WTC11 (cell line): ENCODE results near the gene FNIP1. TPM values are rescaled to one million over a fixed set of nuclear protein-coding genes. Genes with fewer than 3 reads are reported as not detected.

Experiments
- ATAC-seq: fragments of 200-7000 bp; cut with Tn5 transposase; 2 replicates; pipeline ENCODE4 v1.10.0; 2021; ENCODE audit warnings: mild to moderate bottlenecking, moderate library complexity
- CTCF ChIA-PET: fragments of 300-600 bp; sonication (Branson Sonifier 250); formaldehyde crosslinking; loops from one replicate; lab custom pipeline; 2021; ENCODE audit warnings: antibody characterized with exemption; lab: Charles Lee
- POLR2A ChIA-PET: fragments of 350-600 bp; sonication (Branson Sonifier 250); formaldehyde crosslinking; loops from one replicate; lab custom pipeline; 2021; ENCODE audit warnings: antibody characterized with exemption; lab: Charles Lee
- DNase-seq: peaks from one replicate; pipeline ENCODE4 v3.0.0; 2021; ENCODE audit warnings: low spot score
- H3K27ac Mint-ChIP-seq: 2 replicates; pipeline ENCODE4 v1.8.0; 2021; ENCODE audit warnings: mixed read lengths
- H3K27me3 Mint-ChIP-seq: 2 replicates; pipeline ENCODE4 v1.8.0; 2021; ENCODE audit warnings: low read depth, mild to moderate bottlenecking, moderate library complexity, mixed read lengths
- H3K36me3 Mint-ChIP-seq: 2 replicates; pipeline ENCODE4 v1.8.0; 2021; ENCODE audit warnings: mixed read lengths
- H3K4me1 Mint-ChIP-seq: 2 replicates; pipeline ENCODE4 v1.8.0; 2022; ENCODE audit warnings: mixed read lengths
- H3K4me3 Mint-ChIP-seq: 2 replicates; pipeline ENCODE4 v1.8.0; 2021; ENCODE audit warnings: mild to moderate bottlenecking, moderate library complexity, mixed read lengths
- H3K9me3 Mint-ChIP-seq: 2 replicates; pipeline ENCODE4 v1.8.0; 2021; ENCODE audit warnings: mixed read lengths
- CREB1 ChIP-seq: sonication (generic); formaldehyde crosslinking; IDR thresholded peaks from 2 replicates; pipeline ENCODE4 v1.8.0; 2023; ENCODE audit warnings: mild to moderate bottlenecking, missing genetic modification reagents
- E2F5 ChIP-seq: sonication (generic); formaldehyde crosslinking; IDR thresholded peaks from 2 replicates; pipeline ENCODE4 v1.8.1; 2022; ENCODE audit warnings: mild to moderate bottlenecking, moderate library complexity, missing genetic modification reagents
- ELF4 ChIP-seq: sonication (generic); formaldehyde crosslinking; IDR thresholded peaks from 2 replicates; pipeline ENCODE4 v1.8.1; 2022; ENCODE audit warnings: low read depth, mild to moderate bottlenecking, moderate library complexity, missing genetic modification reagents
- ERG ChIP-seq: fragments of 250-450 bp; sonication (Bioruptor Pico); IDR thresholded peaks from 2 replicates; pipeline ENCODE4 v1.8.0; 2021; ENCODE audit warnings: mild to moderate bottlenecking
- ESRRA ChIP-seq: sonication (generic); formaldehyde crosslinking; IDR thresholded peaks from 2 replicates; pipeline ENCODE4 v1.8.1; 2022; ENCODE audit warnings: mild to moderate bottlenecking, missing genetic modification reagents, borderline replicate concordance
- GABPB1 ChIP-seq: sonication (generic); formaldehyde crosslinking; IDR thresholded peaks from 2 replicates; pipeline ENCODE4 v1.8.1; 2023; ENCODE audit warnings: mild to moderate bottlenecking, missing genetic modification reagents
- GTF2I ChIP-seq: fragments of 250-450 bp; sonication (Bioruptor Pico); conservative IDR thresholded peaks from 2 replicates; pipeline ENCODE4 v1.4.0; 2021; ENCODE audit warnings: mild to moderate bottlenecking
- MYBL2 ChIP-seq: sonication (generic); formaldehyde crosslinking; IDR thresholded peaks from 2 replicates; pipeline ENCODE4 v1.8.1; 2023; ENCODE audit warnings: mild to moderate bottlenecking, moderate library complexity, missing genetic modification reagents
- NFYB ChIP-seq: sonication (generic); formaldehyde crosslinking; conservative IDR thresholded peaks from 2 replicates; pipeline ENCODE4 v1.8.0; 2022; ENCODE audit warnings: low read depth, missing genetic modification reagents
- NR2C2 ChIP-seq: sonication (generic); formaldehyde crosslinking; IDR thresholded peaks from 2 replicates; pipeline ENCODE4 v1.8.0; 2022; ENCODE audit warnings: mild to moderate bottlenecking, missing genetic modification reagents
- PREB ChIP-seq: sonication (generic); formaldehyde crosslinking; IDR thresholded peaks from 2 replicates; pipeline ENCODE4 v1.8.1; 2022; ENCODE audit warnings: mild to moderate bottlenecking, missing genetic modification reagents, moderate library complexity, borderline replicate concordance
- PRRX2 ChIP-seq: fragments of 250-450 bp; sonication (Bioruptor Pico); IDR thresholded peaks from 2 replicates; pipeline ENCODE4 v1.8.0; 2021; ENCODE audit warnings: mild to moderate bottlenecking
- RELA ChIP-seq: sonication (generic); formaldehyde crosslinking; IDR thresholded peaks from 2 replicates; pipeline ENCODE4 v1.8.1; 2022; ENCODE audit warnings: missing genetic modification reagents, mild to moderate bottlenecking, borderline replicate concordance
- SP1 ChIP-seq: sonication (generic); formaldehyde crosslinking; conservative IDR thresholded peaks from 2 replicates; pipeline ENCODE4 v1.8.1; 2022; ENCODE audit warnings: missing genetic modification reagents
- TEAD1 ChIP-seq: sonication (generic); formaldehyde crosslinking; IDR thresholded peaks from 2 replicates; pipeline ENCODE4 v1.8.0; 2022; ENCODE audit warnings: mild to moderate bottlenecking, missing genetic modification reagents
- TEAD4 ChIP-seq: sonication (generic); formaldehyde crosslinking; IDR thresholded peaks from 2 replicates; pipeline ENCODE4 v1.8.0; 2022; ENCODE audit warnings: mild to moderate bottlenecking, missing genetic modification reagents
- ZNF121 ChIP-seq: sonication (generic); formaldehyde crosslinking; IDR thresholded peaks from 2 replicates; pipeline ENCODE4 v1.8.0; 2023; ENCODE audit warnings: missing genetic modification reagents
- ZNF219 ChIP-seq: sonication (generic); formaldehyde crosslinking; IDR thresholded peaks from 2 replicates; pipeline ENCODE4 v1.8.0; 2023; ENCODE audit warnings: missing genetic modification reagents, mild to moderate bottlenecking, borderline replicate concordance
- ZNF263 ChIP-seq: sonication (generic); formaldehyde crosslinking; IDR thresholded peaks from 2 replicates; pipeline ENCODE4 v1.8.1; 2022; ENCODE audit warnings: low read depth, mild to moderate bottlenecking, moderate library complexity, missing genetic modification reagents
- ZNF423 ChIP-seq: fragments of 250-450 bp; sonication (Bioruptor Pico); IDR thresholded peaks from 2 replicates; pipeline ENCODE4 v2.1.2; 2022; ENCODE audit warnings: mild to moderate bottlenecking, moderate library complexity
- ZNF671 ChIP-seq: fragments of 250-450 bp; sonication (Bioruptor Pico); IDR thresholded peaks from 2 replicates; pipeline ENCODE4 v1.8.0; 2021; ENCODE audit warnings: mild to moderate bottlenecking
- total RNA-seq: library from RNA; stranded (reverse); gene quantifications from 3 replicates; pipeline ENCODE4 v1.2.3, GENCODE V29; 2021
- TF ChIP-seq, protein P1 (sequence below): fragments of 250-450 bp; sonication (Bioruptor Pico); IDR thresholded peaks from 2 replicates; pipeline ENCODE4 v1.9.0; 2021; ENCODE audit warnings: mild to moderate bottlenecking, borderline replicate concordance
- TF ChIP-seq, protein P2 (sequence below): sonication (generic); formaldehyde crosslinking; IDR thresholded peaks from 2 replicates; pipeline ENCODE4 v1.8.1; 2023; ENCODE audit warnings: mild to moderate bottlenecking, missing genetic modification reagents, borderline replicate concordance
- TF ChIP-seq, protein P3 (sequence below): sonication (generic); formaldehyde crosslinking; IDR thresholded peaks from 2 replicates; pipeline ENCODE4 v1.8.0; 2022; ENCODE audit warnings: mild to moderate bottlenecking, missing genetic modification reagents
- TF ChIP-seq, protein P4 (sequence below): sonication (generic); formaldehyde crosslinking; IDR thresholded peaks from 2 replicates; pipeline ENCODE4 v1.8.0; 2022; ENCODE audit warnings: mild to moderate bottlenecking, missing genetic modification reagents

Gene FNIP1
- total RNA-seq, 1 experiment from 2014 or later, result 17.2 TPM

DNA sequence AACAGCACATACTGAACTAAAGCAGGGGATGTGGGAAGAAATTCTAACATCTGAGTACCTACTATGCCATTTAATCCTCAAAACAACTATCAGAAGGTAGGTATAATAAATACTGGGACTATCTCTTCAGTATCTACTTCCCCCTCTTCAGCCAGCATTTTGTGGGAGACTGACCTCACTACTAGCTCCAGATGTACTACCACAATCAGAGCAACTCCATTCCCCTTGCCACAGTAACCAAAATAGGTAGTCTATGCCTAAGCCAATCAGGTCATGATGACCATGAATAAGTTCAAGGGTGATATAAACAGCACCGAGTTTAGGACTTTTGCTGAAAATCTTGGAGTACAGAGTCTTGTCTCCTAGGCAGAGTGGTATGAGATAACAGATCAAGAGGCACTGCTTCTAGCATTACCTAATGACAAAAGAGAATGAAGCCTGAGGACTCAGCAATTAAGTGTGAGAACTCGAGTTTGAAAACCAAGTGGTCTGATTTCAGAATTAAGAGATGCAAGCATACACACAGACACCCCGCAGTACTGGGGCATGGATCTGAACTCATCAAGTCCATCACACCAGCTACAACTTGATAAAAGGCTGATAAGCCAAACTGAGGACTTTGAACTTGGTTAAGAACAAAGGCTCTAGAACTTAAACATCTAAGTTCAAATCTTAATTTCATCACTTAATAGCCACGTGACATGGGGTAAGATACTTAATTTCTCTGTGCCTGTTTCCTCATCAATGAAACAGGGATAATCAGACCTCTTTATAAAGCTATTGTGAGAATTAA, 9.7 kb downstream of the FNIP1 start (continued):
- TF ChIP-seq ERG (CRISPR knock-in tag), result no peak
- TF ChIP-seq PREB (CRISPR knock-in tag), result no peak

DNA sequence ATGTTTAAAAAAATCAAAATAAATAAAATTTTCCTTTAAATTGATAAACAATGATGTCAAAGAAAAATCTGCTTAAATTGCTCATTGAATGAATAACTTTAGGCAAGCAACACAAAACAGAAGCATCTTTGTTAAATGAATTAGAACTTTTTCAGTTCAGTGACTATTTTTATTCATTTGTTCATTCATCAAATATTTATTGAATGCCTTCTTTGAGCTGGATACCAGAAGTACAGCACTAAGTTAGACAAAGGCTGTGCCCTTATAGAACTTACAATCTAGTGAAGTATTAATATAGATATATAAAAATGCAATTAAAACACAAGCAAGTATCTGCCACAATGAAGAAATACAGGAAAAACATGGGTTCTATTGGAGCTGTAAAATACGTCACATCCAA, 10.8 kb downstream of the FNIP1 start:
- CTCF ChIA-PET, result interaction anchor here (0.9 to 1.2 kb wide), 2 partner anchors 196 to 215 kb away, joined by 3 read pairs; no protein-coding TSS in a partner anchor

DNA sequence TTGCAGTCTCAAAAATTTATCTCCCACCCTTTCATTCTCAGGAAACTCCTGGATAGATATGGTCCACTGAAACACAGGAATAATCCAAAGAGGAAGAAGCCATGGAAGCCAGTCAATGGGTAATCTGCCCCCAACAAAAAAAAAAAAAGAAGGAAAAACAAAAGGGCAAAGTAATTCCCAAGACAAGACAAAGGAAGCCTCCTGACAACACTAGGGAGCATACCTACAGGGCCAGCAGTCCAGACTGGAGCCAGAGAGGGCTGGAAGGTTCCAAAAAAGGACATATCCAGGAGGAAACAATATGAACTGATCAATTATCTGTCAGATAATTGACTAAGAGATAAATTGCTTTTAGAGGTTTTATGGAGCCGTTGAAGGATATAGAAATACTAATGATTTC, 12.9 kb downstream of the FNIP1 start:
- ATAC-seq (peak; percentile 64), DNase-seq (no peak)
- no peaks in the 10 kb centered on the region for H3K27me3 Mint-ChIP-seq
- H3K9me3 Mint-ChIP-seq, result no peaks in the 10 kb centered on the region
- POLR2A ChIA-PET, result interaction anchor here (0.6 to 1.0 kb wide), 2 partner anchors 13 to 72 kb away, joined by 3 read pairs; partner anchors contain the start of gene FNIP1
- H3K36me3 Mint-ChIP-seq, result no peaks in the 10 kb centered on the region
- peaks cover 12% of the 10 kb centered on the region for H3K4me1 Mint-ChIP-seq
- CTCF ChIA-PET, result no interaction called here
- H3K4me3 Mint-ChIP-seq, result no peak overlapping the region
- H3K27ac Mint-ChIP-seq, result peak overlapping the region; percentile 62; the same call in 1 of the 2 replicates
- TF ChIP-seq NR2C2 (CRISPR knock-in tag) (no peak), RELA (CRISPR knock-in tag) (no peak), E2F5 (no peak), ZNF219 (CRISPR knock-in tag) (no peak)
- TF ChIP-seq, protein P1, sequence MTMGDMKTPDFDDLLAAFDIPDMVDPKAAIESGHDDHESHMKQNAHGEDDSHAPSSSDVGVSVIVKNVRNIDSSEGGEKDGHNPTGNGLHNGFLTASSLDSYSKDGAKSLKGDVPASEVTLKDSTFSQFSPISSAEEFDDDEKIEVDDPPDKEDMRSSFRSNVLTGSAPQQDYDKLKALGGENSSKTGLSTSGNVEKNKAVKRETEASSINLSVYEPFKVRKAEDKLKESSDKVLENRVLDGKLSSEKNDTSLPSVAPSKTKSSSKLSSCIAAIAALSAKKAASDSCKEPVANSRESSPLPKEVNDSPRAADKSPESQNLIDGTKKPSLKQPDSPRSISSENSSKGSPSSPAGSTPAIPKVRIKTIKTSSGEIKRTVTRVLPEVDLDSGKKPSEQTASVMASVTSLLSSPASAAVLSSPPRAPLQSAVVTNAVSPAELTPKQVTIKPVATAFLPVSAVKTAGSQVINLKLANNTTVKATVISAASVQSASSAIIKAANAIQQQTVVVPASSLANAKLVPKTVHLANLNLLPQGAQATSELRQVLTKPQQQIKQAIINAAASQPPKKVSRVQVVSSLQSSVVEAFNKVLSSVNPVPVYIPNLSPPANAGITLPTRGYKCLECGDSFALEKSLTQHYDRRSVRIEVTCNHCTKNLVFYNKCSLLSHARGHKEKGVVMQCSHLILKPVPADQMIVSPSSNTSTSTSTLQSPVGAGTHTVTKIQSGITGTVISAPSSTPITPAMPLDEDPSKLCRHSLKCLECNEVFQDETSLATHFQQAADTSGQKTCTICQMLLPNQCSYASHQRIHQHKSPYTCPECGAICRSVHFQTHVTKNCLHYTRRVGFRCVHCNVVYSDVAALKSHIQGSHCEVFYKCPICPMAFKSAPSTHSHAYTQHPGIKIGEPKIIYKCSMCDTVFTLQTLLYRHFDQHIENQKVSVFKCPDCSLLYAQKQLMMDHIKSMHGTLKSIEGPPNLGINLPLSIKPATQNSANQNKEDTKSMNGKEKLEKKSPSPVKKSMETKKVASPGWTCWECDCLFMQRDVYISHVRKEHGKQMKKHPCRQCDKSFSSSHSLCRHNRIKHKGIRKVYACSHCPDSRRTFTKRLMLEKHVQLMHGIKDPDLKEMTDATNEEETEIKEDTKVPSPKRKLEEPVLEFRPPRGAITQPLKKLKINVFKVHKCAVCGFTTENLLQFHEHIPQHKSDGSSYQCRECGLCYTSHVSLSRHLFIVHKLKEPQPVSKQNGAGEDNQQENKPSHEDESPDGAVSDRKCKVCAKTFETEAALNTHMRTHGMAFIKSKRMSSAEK (CRISPR knock-in tag), result no peak

More for the DNA sequence above, 10.8 kb downstream of the FNIP1 start:
- Mint-ChIP-seq H3K36me3 (no peaks in the 10 kb centered on the region), H3K27ac (no peak overlapping the region), H3K27me3 (no peaks in the 10 kb centered on the region), H3K4me1 (peaks cover 7% of the 10 kb centered on the region), H3K9me3 (no peaks in the 10 kb centered on the region)
- no peak for ATAC-seq
- TF ChIP-seq, protein P2, sequence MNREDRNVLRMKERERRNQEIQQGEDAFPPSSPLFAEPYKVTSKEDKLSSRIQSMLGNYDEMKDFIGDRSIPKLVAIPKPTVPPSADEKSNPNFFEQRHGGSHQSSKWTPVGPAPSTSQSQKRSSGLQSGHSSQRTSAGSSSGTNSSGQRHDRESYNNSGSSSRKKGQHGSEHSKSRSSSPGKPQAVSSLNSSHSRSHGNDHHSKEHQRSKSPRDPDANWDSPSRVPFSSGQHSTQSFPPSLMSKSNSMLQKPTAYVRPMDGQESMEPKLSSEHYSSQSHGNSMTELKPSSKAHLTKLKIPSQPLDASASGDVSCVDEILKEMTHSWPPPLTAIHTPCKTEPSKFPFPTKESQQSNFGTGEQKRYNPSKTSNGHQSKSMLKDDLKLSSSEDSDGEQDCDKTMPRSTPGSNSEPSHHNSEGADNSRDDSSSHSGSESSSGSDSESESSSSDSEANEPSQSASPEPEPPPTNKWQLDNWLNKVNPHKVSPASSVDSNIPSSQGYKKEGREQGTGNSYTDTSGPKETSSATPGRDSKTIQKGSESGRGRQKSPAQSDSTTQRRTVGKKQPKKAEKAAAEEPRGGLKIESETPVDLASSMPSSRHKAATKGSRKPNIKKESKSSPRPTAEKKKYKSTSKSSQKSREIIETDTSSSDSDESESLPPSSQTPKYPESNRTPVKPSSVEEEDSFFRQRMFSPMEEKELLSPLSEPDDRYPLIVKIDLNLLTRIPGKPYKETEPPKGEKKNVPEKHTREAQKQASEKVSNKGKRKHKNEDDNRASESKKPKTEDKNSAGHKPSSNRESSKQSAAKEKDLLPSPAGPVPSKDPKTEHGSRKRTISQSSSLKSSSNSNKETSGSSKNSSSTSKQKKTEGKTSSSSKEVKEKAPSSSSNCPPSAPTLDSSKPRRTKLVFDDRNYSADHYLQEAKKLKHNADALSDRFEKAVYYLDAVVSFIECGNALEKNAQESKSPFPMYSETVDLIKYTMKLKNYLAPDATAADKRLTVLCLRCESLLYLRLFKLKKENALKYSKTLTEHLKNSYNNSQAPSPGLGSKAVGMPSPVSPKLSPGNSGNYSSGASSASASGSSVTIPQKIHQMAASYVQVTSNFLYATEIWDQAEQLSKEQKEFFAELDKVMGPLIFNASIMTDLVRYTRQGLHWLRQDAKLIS, result no peak
- TF ChIP-seq TEAD1 (CRISPR knock-in tag), result no peak
- TF ChIP-seq GABPB1 (CRISPR knock-in tag), result no peak
- TF ChIP-seq, protein P3, sequence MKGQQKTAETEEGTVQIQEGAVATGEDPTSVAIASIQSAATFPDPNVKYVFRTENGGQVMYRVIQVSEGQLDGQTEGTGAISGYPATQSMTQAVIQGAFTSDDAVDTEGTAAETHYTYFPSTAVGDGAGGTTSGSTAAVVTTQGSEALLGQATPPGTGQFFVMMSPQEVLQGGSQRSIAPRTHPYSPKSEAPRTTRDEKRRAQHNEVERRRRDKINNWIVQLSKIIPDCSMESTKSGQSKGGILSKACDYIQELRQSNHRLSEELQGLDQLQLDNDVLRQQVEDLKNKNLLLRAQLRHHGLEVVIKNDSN, result no peak
- no peak for TF ChIP-seq TEAD4 (CRISPR knock-in tag)
- no peak for TF ChIP-seq SP1 (CRISPR knock-in tag)
- no peak for TF ChIP-seq RELA (CRISPR knock-in tag)
- TF ChIP-seq ZNF263 (CRISPR knock-in tag), result no peak
- TF ChIP-seq GTF2I, result no peak
- TF ChIP-seq PRRX2 (CRISPR knock-in tag), result no peak
- no peak for TF ChIP-seq NFYB (CRISPR knock-in tag)
- TF ChIP-seq MYBL2 (CRISPR knock-in tag), result no peak
- no peak for TF ChIP-seq ZNF121 (CRISPR knock-in tag)
- TF ChIP-seq ELF4, result no peak
- TF ChIP-seq, protein P4, sequence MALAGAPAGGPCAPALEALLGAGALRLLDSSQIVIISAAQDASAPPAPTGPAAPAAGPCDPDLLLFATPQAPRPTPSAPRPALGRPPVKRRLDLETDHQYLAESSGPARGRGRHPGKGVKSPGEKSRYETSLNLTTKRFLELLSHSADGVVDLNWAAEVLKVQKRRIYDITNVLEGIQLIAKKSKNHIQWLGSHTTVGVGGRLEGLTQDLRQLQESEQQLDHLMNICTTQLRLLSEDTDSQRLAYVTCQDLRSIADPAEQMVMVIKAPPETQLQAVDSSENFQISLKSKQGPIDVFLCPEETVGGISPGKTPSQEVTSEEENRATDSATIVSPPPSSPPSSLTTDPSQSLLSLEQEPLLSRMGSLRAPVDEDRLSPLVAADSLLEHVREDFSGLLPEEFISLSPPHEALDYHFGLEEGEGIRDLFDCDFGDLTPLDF, result no peak
- no peak for TF ChIP-seq ZNF423
- no peak for TF ChIP-seq CREB1 (CRISPR knock-in tag)
- TF ChIP-seq ZNF671 (CRISPR knock-in tag), result no peak
- no peak for TF ChIP-seq ESRRA
- TF ChIP-seq, all 79 proteins: peak for 0
- DNase-seq, result no peak
- H3K4me3 Mint-ChIP-seq, result no peak overlapping the region
- POLR2A ChIA-PET, result no interaction called here
